Ectodermal cell (in vitro differentiated cells): Measurements from ENCODE around the gene GADD45GIP1. TPM values are rescaled to one million over a fixed set of nuclear protein-coding genes. Genes with fewer than 3 reads are reported as not detected.

Experiments
- H3K27ac ChIP-seq: 2 replicates; pipeline ENCODE4 v1.7.0; 2013; ENCODE audit warnings: mild to moderate bottlenecking, low read depth, low read length; ENCODE audit not compliant: insufficient read depth, poor library complexity, severe bottlenecking
- H3K27me3 ChIP-seq: 2 replicates; pipeline ENCODE4 v1.7.0; 2013; ENCODE audit warnings: mild to moderate bottlenecking, low read length; ENCODE audit not compliant: insufficient read depth, control insufficient read depth, poor library complexity, severe bottlenecking
- H3K36me3 ChIP-seq: one replicate; pipeline ENCODE4 v1.7.0; 2013; ENCODE audit warnings: low read length; ENCODE audit not compliant: control insufficient read depth, insufficient read depth
- H3K4me1 ChIP-seq: one replicate; pipeline ENCODE4 v1.7.0; 2013; ENCODE audit warnings: low read length; ENCODE audit not compliant: control insufficient read depth, insufficient read depth
- H3K4me3 ChIP-seq: 2 replicates; pipeline ENCODE4 v1.7.0; 2013; ENCODE audit warnings: low read depth, low read length, control low read depth; ENCODE audit not compliant: insufficient read depth
- H3K9me3 ChIP-seq: 2 replicates; pipeline ENCODE4 v1.7.0; 2013; ENCODE audit warnings: mild to moderate bottlenecking, low read length, moderate library complexity; ENCODE audit not compliant: control insufficient read depth
- WGBS, 2 experiments: methylation state at CpG; one replicate each; pipeline ENCODE4 v1.1.7; 2013; ENCODE audit warnings: missing lambda C conversion rate in 2 of 2; 5-methylcytosine and 5-hydroxymethylcytosine counted together
- polyA plus RNA-seq, 4 experiments: library from polyadenylated mRNA; stranded (reverse); fragments of 50-300 nt; gene quantifications; one replicate each; pipeline ENCODE4 v1.2.3, GENCODE V29; 2013

Gene GADD45GIP1
- polyA plus RNA-seq (2013, experiment 1 of 4), result 35.6 TPM
- polyA plus RNA-seq (2013, experiment 2 of 4), result 31.3 TPM
- 42.9 TPM for polyA plus RNA-seq (2013, experiment 3 of 4)
- 42.2 TPM for polyA plus RNA-seq (2013, experiment 4 of 4)

DNA sequence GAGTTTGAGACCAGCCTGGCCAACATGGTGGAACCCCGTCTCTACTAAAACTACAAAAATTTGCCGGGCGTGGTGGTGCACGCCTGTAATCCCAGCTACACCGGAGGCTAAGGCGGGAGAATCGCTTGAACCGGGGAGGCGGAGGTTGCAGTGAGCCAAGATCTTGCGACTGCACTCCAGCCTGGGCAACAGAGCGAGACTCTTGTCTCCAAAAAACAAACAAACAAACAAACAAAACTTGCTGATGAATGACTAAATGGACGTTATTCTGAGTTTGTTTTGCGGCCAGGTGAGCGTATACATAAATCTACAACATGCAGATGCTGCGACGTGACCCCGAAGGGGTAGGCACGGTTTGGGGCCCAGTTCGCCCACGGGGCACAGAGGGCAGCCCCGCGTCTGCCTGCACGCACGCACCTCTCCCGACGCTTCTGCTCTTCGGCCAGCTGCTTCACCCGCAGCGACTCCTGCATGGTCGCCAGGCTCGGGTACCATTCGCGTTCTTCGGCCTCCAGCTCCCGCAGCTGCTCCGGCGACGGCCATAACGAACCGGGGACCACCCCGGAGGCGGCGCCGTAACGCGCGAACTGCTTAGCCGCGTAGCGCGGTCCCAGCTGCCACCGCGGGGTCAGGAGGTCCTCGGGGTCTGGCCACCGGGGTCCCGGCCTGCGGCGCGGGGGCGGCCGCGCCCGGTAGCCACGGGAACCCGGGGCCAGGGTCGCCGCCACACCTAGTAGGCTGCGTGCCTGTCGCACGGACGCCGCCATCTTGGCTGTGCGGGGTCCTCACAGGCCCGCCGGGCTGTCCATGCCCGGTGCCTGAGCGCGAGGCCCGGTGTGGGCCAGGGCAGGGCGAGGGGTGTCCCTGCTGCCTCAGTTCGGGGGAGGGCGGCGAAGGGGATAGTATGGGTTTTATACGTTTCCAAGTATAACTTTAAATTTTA is at the start of gene GADD45GIP1:
GADD45GIP1 (minus strand) TSS at position 778 of the 943 bp plus-strand sequence; CDS start at position 767, 11 bp downstream.
- peak within 1 kb of the TSS; percentile 93 for H3K4me3 ChIP-seq
- H3K27me3 ChIP-seq, result no peaks in the 10 kb centered on the region
- H3K4me1 ChIP-seq, result peaks cover 4% of the 10 kb centered on the region
- H3K36me3 ChIP-seq, result peaks cover 16% of the 10 kb centered on the region
- H3K9me3 ChIP-seq, result no peaks in the 10 kb centered on the region
- peak within 1 kb of the TSS; percentile 82 for H3K27ac ChIP-seq
- 4% methylated on average over 81 to 84 of the region's 84 CpGs for WGBS, 2 experiments

DNA sequence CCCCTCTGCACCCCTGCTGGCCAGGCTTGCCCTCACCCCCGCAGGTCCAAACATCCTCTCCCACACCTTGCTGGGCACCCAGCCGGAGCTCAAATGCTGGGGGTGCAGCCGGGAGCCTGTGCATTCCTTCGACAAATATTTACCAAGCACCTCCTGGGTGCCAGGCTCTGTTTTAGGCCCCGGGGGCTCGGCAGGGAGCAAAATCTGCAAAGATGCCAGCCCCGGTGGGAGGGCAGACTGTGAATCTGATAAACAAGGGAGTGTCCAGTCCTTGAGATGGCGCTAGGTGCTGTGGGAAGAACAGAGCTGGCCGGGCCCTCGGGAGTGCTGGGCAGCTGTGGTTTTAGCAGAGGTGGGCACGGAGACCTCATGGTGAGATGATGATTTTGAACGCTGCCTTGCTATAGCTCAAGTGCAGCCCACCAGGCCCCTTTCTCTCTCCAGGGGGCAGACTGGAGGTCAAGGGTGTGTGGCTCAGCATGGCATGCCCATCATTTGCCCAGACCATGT is 48.9 kb upstream of the GADD45GIP1 start:
- H3K4me1 ChIP-seq, result no peaks in the 10 kb centered on the region

DNA sequence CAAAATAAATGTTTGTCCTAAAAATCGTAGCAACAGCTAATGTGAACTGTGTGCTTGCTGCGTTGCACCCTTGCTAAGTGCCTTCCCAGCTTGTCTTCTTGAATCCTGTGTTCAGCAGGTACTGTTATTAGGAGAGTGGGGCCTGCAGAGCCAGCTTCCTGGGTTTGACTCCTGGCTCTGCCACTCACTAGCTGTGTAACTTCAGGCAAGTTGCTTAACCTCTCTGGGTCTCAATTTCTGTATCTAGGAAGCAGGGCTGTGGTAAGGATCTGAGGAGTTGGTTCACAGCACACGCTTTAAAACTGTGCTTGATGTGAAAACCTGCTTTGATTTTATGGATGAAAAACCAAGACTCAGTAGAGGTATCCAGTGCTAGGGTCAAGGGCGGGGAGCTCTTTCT is 48.2 kb upstream of the GADD45GIP1 start:
- peaks cover 100% of the 10 kb centered on the region for H3K27me3 ChIP-seq
- H3K9me3 ChIP-seq, result no peaks in the 10 kb centered on the region
- H3K27ac ChIP-seq, result no peak overlapping the region
- no peak overlapping the region for H3K4me3 ChIP-seq
- H3K36me3 ChIP-seq, result no peaks in the 10 kb centered on the region
- no peaks in the 10 kb centered on the region for H3K4me1 ChIP-seq
- 86 to 88% methylated on average over 4 of the region's 4 CpGs for WGBS, 2 experiments

More for the DNA sequence above, 48.9 kb upstream of the GADD45GIP1 start:
- Histone ChIP-seq H3K27ac (no peak overlapping the region), H3K9me3 (no peaks in the 10 kb centered on the region), H3K4me3 (no peak overlapping the region), H3K27me3 (peaks cover 100% of the 10 kb centered on the region), H3K36me3 (no peaks in the 10 kb centered on the region)
- 72 to 73% methylated on average over 12 of the region's 12 CpGs for WGBS, 2 experiments

DNA sequence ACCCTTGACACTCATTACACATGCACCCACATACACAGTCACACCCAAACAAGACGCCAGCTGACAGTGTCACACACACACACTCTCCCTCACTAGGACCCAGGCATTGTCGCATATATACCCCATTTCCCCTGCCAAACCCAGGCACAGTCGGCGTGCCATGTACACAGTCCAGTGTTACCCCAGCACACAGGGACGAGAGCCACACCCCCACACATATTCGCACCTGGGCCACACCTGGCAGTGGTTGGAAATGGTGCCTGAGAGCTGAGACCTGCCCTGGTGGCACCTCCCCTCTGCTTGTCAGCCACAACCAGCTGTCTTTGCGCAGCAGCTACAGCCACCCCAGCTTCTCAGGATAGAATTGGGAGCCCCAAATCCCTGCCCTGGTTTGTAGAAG is 47.2 kb upstream of the GADD45GIP1 start:
- no peak overlapping the region for H3K4me3 ChIP-seq
- peaks cover 100% of the 10 kb centered on the region for H3K27me3 ChIP-seq
- WGBS, 2 experiments, result 81 to 84% methylated on average over 7 of the region's 7 CpGs

DNA sequence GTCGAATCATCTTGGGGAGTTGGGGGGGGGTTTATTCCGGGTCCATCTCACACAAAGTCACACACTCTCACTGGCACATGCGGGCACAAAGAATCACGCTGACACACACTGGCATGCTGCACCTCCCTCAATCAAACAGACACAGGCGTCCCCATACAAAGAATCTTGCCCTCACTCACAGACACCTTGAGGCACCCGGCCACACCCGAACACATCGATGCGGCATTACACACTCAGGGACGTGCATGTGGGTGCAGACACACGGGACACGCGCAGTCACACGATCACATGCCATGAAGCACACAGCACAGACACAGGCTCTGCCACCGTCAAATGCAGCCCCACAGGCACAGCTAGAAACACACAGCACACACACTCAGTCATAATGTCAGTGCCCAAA is 46.1 kb upstream of the GADD45GIP1 start:
- Histone ChIP-seq H3K9me3 (no peaks in the 10 kb centered on the region), H3K27ac (no peak overlapping the region), H3K4me1 (no peaks in the 10 kb centered on the region), H3K4me3 (no peak overlapping the region), H3K27me3 (peaks cover 100% of the 10 kb centered on the region), H3K36me3 (no peaks in the 10 kb centered on the region)
- 85 to 89% methylated on average over 15 of the region's 15 CpGs for WGBS, 2 experiments

More for the DNA sequence above, 47.2 kb upstream of the GADD45GIP1 start:
- H3K4me1 ChIP-seq, result no peaks in the 10 kb centered on the region
- H3K27ac ChIP-seq, result no peak overlapping the region
- no peaks in the 10 kb centered on the region for H3K9me3 ChIP-seq
- H3K36me3 ChIP-seq, result no peaks in the 10 kb centered on the region

DNA sequence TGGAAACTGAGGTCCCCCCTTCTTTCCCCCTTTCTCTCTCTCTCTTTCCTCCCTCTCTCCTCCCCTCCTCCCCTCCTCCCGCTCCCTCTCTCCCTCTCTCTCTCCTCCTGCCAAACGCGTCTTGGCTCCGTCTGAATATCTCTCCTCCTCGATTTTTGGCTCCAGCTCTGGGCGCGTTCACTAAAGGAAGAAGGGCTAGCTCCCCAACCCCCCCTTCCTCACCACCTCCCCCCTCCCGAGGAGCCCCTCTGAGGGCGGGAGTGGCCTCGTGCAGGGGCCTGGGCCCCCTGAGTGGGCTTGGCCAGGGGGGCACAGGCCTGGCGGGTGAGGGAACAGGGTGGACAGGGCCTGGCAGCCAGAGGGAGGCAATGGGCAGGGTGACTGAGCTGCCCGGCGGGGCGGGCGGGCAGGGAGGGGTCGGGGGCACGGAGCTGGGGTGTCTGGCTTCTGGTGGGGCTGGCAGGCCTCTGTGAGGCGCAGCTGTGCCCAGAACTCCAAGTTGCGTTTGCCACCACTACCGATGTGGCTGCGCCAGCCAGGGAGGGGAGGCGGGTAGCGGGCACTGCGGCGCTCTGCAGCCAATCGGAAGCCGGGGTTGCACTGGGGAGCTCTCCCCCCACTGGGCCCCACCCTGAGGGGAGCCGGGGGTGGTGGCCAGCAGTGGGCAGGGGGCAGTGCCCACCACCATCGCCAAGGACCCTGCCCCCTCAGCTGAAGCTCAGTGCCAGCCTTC is 45.3 kb upstream of the GADD45GIP1 start:
- no peaks in the 10 kb centered on the region for H3K4me1 ChIP-seq
- no peak overlapping the region for H3K4me3 ChIP-seq
- no peaks in the 10 kb centered on the region for H3K36me3 ChIP-seq
- WGBS, 2 experiments, result 73 to 74% methylated on average over 29 of the region's 29 CpGs
- no peaks in the 10 kb centered on the region for H3K9me3 ChIP-seq
- no peak overlapping the region for H3K27ac ChIP-seq
- peaks cover 100% of the 10 kb centered on the region for H3K27me3 ChIP-seq

DNA sequence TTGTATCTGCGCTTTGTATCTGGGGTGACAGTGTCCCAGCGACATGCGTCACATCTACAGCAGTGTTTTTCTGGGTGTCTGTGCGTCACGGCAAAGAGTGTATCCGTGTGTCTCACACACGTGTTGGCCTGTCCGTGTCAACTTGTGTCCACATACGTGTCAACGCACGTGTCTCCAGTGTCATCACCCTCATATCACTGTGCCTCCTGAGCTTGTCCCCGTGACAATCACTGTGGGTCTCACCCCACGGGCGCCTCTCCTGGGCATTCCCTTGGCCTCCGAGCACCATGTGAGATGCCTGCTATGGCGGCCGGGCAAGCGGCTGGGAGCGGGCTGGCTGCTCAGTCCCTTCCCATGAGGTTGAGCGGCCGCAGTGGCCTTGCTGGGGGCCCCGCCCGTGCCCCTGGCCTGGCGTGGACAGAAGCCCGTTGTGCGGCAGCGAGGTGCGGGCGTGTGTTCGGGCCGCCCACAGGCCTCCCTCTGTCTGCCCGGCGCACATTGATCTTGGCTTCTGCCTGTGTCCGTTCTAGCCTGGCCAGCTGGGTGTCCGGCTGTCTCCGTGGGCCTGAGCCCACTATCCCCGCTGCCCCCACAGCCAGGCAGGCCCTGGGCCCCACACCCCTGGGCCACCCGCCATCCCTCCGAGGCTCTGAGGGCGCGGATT is 44.6 kb upstream of the GADD45GIP1 start:
- no peaks in the 10 kb centered on the region for H3K4me1 ChIP-seq
- no peaks in the 10 kb centered on the region for H3K9me3 ChIP-seq
- peaks cover 100% of the 10 kb centered on the region for H3K27me3 ChIP-seq
- H3K4me3 ChIP-seq, result no peak overlapping the region
- no peak overlapping the region for H3K27ac ChIP-seq
- WGBS, 2 experiments, result 86 to 87% methylated on average over 41 of the region's 41 CpGs
- no peaks in the 10 kb centered on the region for H3K36me3 ChIP-seq

DNA sequence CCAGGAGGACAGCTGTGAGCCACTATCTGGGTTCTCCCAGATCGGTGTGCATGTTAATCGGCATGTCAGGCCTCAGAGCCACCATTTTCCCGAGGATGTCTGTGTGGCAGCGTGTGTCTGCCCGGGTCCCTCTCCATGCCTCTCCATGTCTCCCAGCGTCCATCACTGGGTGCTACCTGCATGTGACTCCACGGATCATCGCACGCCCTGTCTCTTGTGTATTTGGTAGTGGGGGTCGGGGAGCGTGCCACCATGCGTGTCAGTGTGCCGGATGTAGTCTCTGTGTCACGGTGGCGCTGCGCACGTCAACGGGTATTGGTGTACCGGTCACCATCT is 44.1 kb upstream of the GADD45GIP1 start:
- WGBS, 2 experiments, result 89% methylated on average over 19 of the region's 19 CpGs
- no peaks in the 10 kb centered on the region for H3K4me1 ChIP-seq
- H3K36me3 ChIP-seq, result no peaks in the 10 kb centered on the region
- no peaks in the 10 kb centered on the region for H3K9me3 ChIP-seq
- no peak overlapping the region for H3K27ac ChIP-seq
- no peak overlapping the region for H3K4me3 ChIP-seq
- peaks cover 100% of the 10 kb centered on the region for H3K27me3 ChIP-seq

DNA sequence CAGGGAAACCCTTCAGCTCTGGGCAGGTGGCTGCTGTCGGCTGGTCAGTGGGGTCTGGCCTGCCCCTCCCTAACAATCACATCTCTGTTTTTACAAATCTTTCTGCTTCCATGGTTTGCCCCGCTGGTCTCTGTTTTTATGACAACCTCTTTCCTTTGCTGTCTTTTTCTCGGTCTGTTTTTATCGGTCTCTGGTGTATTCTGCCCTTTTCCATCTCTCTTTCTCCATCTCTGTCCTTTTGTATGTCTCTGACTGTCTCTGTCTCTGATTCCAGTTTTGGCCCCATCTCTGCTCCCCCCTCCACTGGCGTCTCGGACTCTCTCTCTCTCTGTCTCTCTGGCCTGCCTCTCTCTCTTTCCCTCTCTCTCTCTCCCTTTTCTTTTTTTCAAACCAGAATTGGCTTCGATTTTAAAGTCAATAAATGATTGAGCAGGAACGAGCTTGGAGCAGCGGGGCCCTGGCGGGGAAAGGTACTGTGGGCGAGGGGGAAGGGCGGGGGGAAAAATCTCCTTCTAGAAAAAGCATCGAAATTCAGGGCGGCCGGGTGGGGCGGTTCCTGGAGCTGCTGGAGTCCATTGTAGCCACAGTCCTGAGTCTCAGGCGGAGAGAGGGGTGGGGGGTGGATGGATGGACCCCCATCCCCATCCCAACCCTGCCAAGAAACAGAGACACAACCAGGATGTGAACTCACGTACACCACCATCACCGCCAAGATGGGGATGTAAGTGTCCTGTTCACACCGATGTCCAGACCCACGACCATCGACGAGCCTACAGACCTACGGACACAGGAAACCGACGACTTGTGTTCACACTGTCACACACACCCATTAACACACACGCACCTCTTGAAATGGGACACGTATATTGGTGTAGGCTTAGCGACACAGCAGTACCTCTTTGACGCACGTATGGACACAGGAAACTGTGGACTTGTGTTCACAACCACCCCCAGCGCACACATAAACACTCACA is 41.2 kb upstream of the GADD45GIP1 start:
- H3K27me3 ChIP-seq, result peaks cover 95% of the 10 kb centered on the region
- H3K4me1 ChIP-seq, result no peaks in the 10 kb centered on the region
- no peaks in the 10 kb centered on the region for H3K36me3 ChIP-seq
- H3K27ac ChIP-seq, result no peak overlapping the region
- H3K4me3 ChIP-seq, result no peak overlapping the region
- no peaks in the 10 kb centered on the region for H3K9me3 ChIP-seq
- WGBS, 2 experiments, result 75 to 82% methylated on average over 32 of the region's 32 CpGs
